Right lobe of liver (tissue), 4 donors: ENCODE data around the gene ST14.

Experiments used
- CTCF ChIP-seq, 4 donors: fragments of 200-600 bp in 3 of 4; fragments of 450-650 bp in 1 of 4; IDR thresholded peaks; one replicate each; pipeline versions ENCODE4 v1.5.1 to v1.8.0; 2016 to 2022; ENCODE audit warnings: antibody characterized with exemption in 4 of 4, mild to moderate bottlenecking in 2 of 4
- POLR2A ChIP-seq: fragments of 450-650 bp; IDR thresholded peaks from one replicate; pipeline ENCODE4 v1.6.1; 2017; ENCODE audit warnings: antibody characterized with exemption, mild to moderate bottlenecking
- donor health status: DM: no; HTN: no; CAD: no.
- donor health status: DM: no; HTN: no; CAD: no.
- donor health status: DM: no; HTN: yes; CAD: no.

GRCh38 chr11:130219148-130219547 lies 59.6 kb downstream of the ST14 start:
- TF ChIP-seq CTCF (IDR thresholded peaks at IDR 0.05) (no peak), POLR2A (no peak)
